B cell (primary cell): ENCODE data around the gene NUBP2. TPM values are rescaled to one million over a fixed set of nuclear protein-coding genes. Genes with fewer than 3 reads are reported as not detected.

Experiments used
- ATAC-seq: fragments of 200-7000 bp; cut with Tn5 transposase; one replicate; pipeline ENCODE4 v1.10.0; 2021; ENCODE audit warnings: low read depth, mild to moderate bottlenecking, moderate number of reproducible peaks, moderate library complexity
- CTCF ChIA-PET: fragments of 350-600 bp; sonication (Branson Sonifier 250); formaldehyde crosslinking; loops from one replicate; lab custom pipeline; 2021; ENCODE audit warnings: antibody characterized with exemption, inconsistent platforms; lab: Charles Lee
- POLR2A ChIA-PET: fragments of 350-600 bp; sonication (Branson Sonifier 250); formaldehyde crosslinking; loops from one replicate; lab custom pipeline; 2021; ENCODE audit warnings: antibody characterized with exemption; lab: Charles Lee
- DNase-seq: peaks from one replicate; pipeline ENCODE4 v3.0.0; 2013
- H2AFZ ChIP-seq: 2 replicates; pipeline ENCODE4 v1.6.1; 2012; ENCODE audit warnings: mild to moderate bottlenecking, low read depth, low read length; ENCODE audit not compliant: insufficient read depth, poor library complexity, severe bottlenecking
- H3K27ac ChIP-seq, 2 donors: 1 replicate in 1 of 2; 2 replicates in 1 of 2; pipeline ENCODE4 v1.5.1; 2012 to 2013; ENCODE audit warnings: low read length in 2 of 2, mild to moderate bottlenecking in 2 of 2, moderate library complexity in 1 of 2
- H3K27me3 ChIP-seq, 4 experiments: fragments of 200-600 bp in 1 of 4; sonication (generic) in 1 of 4; replicated peaks in 1 of 4; 1 replicate in 2 of 4; 2 replicates in 2 of 4; pipeline versions ENCODE4 v1.6.1 to v1.7.0; 2013 to 2016; ENCODE audit warnings: low read length in 3 of 4, mild to moderate bottlenecking in 2 of 4, mixed read lengths in 1 of 4, moderate library complexity in 1 of 4; ENCODE audit not compliant: insufficient read depth in 4 of 4, control insufficient read depth in 3 of 4; ENCODE audit errors: control extremely low read depth in 1 of 4
- H3K36me3 ChIP-seq, 2 experiments: replicated peaks in 1 of 2; 1 replicate in 1 of 2; 2 replicates in 1 of 2; pipeline versions ENCODE4 v1.6.1 to v1.7.1; 2013; ENCODE audit warnings: low read length in 1 of 2; ENCODE audit not compliant: insufficient read depth in 2 of 2, control insufficient read depth in 1 of 2; ENCODE audit errors: control extremely low read depth in 1 of 2, extremely low read depth in 1 of 2
- H3K4me1 ChIP-seq, 2 donors: fragments of 200-600 bp in 1 of 2; sonication (generic) in 1 of 2; 1 replicate in 1 of 2; 2 replicates in 1 of 2; pipeline versions ENCODE4 v1.5.1 to v1.6.1; 2013 to 2017; ENCODE audit warnings: low read length in 2 of 2; ENCODE audit not compliant: control insufficient read depth in 2 of 2, insufficient read depth in 2 of 2
- H3K4me2 ChIP-seq: replicated peaks from 2 replicates; pipeline ENCODE3; 2012; ENCODE audit warnings: mild to moderate bottlenecking, low read depth, low read length; ENCODE audit not compliant: poor library complexity, severe bottlenecking
- H3K4me3 ChIP-seq, 5 experiments: fragments of 200-600 bp in 1 of 5; sonication (generic) in 1 of 5; 1 replicate in 3 of 5; 2 replicates in 2 of 5; pipeline versions ENCODE4 v1.5.1 to v1.7.0; 2011 to 2016; ENCODE audit warnings: low read length in 4 of 5, mild to moderate bottlenecking in 4 of 5, low read depth in 2 of 5, control low read depth in 1 of 5, moderate library complexity in 1 of 5; ENCODE audit not compliant: insufficient read depth in 1 of 5; ENCODE audit errors: control extremely low read depth in 1 of 5, extremely low read depth in 1 of 5
- H3K79me2 ChIP-seq: fragments of 200-600 bp; sonication (generic); one replicate; pipeline ENCODE4 v1.6.0; 2016; ENCODE audit warnings: low read length; ENCODE audit not compliant: control insufficient read depth, insufficient read depth
- H3K9ac ChIP-seq: fragments of 200-600 bp; sonication (generic); 2 replicates; pipeline ENCODE4 v1.6.1; 2017; ENCODE audit warnings: mild to moderate bottlenecking, low read length, moderate library complexity
- H3K9me3 ChIP-seq, 3 donors: one replicate each; pipeline versions ENCODE4 v1.6.1 to v1.7.1; 2013; ENCODE audit warnings: low read length in 2 of 3; ENCODE audit not compliant: control insufficient read depth in 2 of 3, insufficient read depth in 1 of 3; ENCODE audit errors: control extremely low read depth in 1 of 3
- H4K20me1 ChIP-seq: 2 replicates; pipeline ENCODE4 v1.6.0; 2012; ENCODE audit warnings: mild to moderate bottlenecking, low read length; ENCODE audit not compliant: insufficient read depth, control insufficient read depth, poor library complexity, severe bottlenecking
- H3K27ac Mint-ChIP-seq: one replicate; pipeline ENCODE4 v1.8.0; 2021; ENCODE audit warnings: mixed read lengths
- H3K27me3 Mint-ChIP-seq: one replicate; pipeline ENCODE4 v1.8.0; 2021; ENCODE audit warnings: mixed read lengths
- H3K4me1 Mint-ChIP-seq: one replicate; pipeline ENCODE4 v1.8.0; 2021; ENCODE audit warnings: mixed read lengths
- H3K4me3 Mint-ChIP-seq: one replicate; pipeline ENCODE4 v1.8.0; 2021; ENCODE audit warnings: mixed read lengths
- H3K9me3 Mint-ChIP-seq: one replicate; pipeline ENCODE4 v1.8.0; 2022; ENCODE audit warnings: mixed read lengths; ENCODE audit not compliant: insufficient read depth
- CTCF ChIP-seq: fragments of 200-600 bp; IDR thresholded peaks from one replicate; pipeline ENCODE4 v1.8.0; 2022; ENCODE audit warnings: antibody characterized with exemption, mild to moderate bottlenecking
- EZH2 ChIP-seq: IDR thresholded peaks from 2 replicates; pipeline ENCODE4 v1.6.1; 2012; ENCODE audit warnings: borderline replicate concordance, low read depth, mild to moderate bottlenecking, moderate library complexity, low read length; ENCODE audit not compliant: insufficient read depth, poor library complexity, severe bottlenecking
- WGBS: methylation state at CpG from one replicate; pipeline ENCODE4 v1.1.5; 2013; ENCODE audit warnings: missing lambda C conversion rate; ENCODE audit not compliant: insufficient coverage; 5-methylcytosine and 5-hydroxymethylcytosine counted together
- intact Hi-C: fragments of 100-400 bp; cut with micrococcal nuclease; formaldehyde crosslinking; loops from one replicate; pipeline ENCODE4 v1.10.0; 2022
- polyA plus RNA-seq: library from polyadenylated mRNA; depleted of rRNA; stranded (reverse); fragments of >200 nt; gene quantifications from 2 replicates; pipeline ENCODE4 v1.2.3, GENCODE V29; 2012
- total RNA-seq, 2 donors: library from RNA; stranded (reverse); fragments of 120-200 nt in 1 of 2; gene quantifications; 1 replicate in 1 of 2; 2 replicates in 1 of 2; pipeline versions ENCODE4 v1.2.3 to v1.2.4, GENCODE V29; 2013 to 2022

The NUBP2 gene
- total and polyA plus RNA-seq, 2 donors (not counting 1 experiment from before 2014, with no cell fraction given), result 50.2 to 71.7 TPM

GRCh38 chr16:1818873-1819525 is 36.2 kb downstream of the NUBP2 start:
- Mint-ChIP-seq H3K9me3 (no peaks in the 10 kb centered on the region), H3K4me1 (peaks cover 4% of the 10 kb centered on the region), H3K4me3 (no peak overlapping the region), H3K27ac (no peak overlapping the region), H3K27me3 (no peaks in the 10 kb centered on the region)
- WGBS, result over 99% methylated on average over 29 of the region's 35 CpGs
- H3K79me2 ChIP-seq, result peaks cover 32% of the 10 kb centered on the region
- H2AFZ ChIP-seq, result no peak overlapping the region
- peaks cover 41% of the 10 kb centered on the region for H4K20me1 ChIP-seq
- TF ChIP-seq EZH2 (no peak), CTCF (no peak)
- no peaks in the 10 kb centered on the region for H3K27me3 ChIP-seq
- H3K4me3 ChIP-seq, result no peak overlapping the region
- POLR2A ChIA-PET, result no interaction called here
- no peak overlapping the region for H3K9ac ChIP-seq
- H3K36me3 ChIP-seq, result peaks cover 2 to 54% of the 10 kb centered on the region in 2 experiments
- H3K9me3 ChIP-seq, result no peaks in the 10 kb centered on the region
- intact Hi-C loops, result no loop called here
- CTCF ChIA-PET, result no interaction called here
- DNase-seq (no peak), ATAC-seq (no peak)
- no peak overlapping the region for H3K27ac ChIP-seq
- no peaks in the 10 kb centered on the region for H3K4me1 ChIP-seq
- no peak overlapping the region for H3K4me2 ChIP-seq

- Mint-ChIP-seq H3K4me3 (no peak overlapping the region), H3K9me3 (no peaks in the 10 kb centered on the region), H3K27ac (no peak overlapping the region), H3K4me1 (peaks cover 9% of the 10 kb centered on the region), H3K27me3 (no peaks in the 10 kb centered on the region)
- Histone ChIP-seq H3K4me2 (no peak overlapping the region), H3K36me3 (peaks cover 2 to 54% of the 10 kb centered on the region in 2 experiments), H3K27me3 (no peaks in the 10 kb centered on the region), H2AFZ (no peak overlapping the region), H3K4me3 (no peak overlapping the region), H3K27ac (no peak overlapping the region), H3K79me2 (peaks cover 38% of the 10 kb centered on the region), H4K20me1 (peaks cover 47% of the 10 kb centered on the region), H3K9ac (no peak overlapping the region), H3K4me1 (no peaks in the 10 kb centered on the region), H3K9me3 (no peaks in the 10 kb centered on the region)
- CTCF ChIA-PET, result no interaction called here
- TF ChIP-seq CTCF (no peak), EZH2 (no peak)
- POLR2A ChIA-PET, result no interaction called here
- WGBS, result 98% methylated on average over 10 of the region's 15 CpGs
- intact Hi-C loops, result no loop called here
- ATAC-seq (no peak), DNase-seq (no peak)
Measured at GRCh38 chr16:1819611-1820010, 36.9 kb downstream of the NUBP2 start.
